Measurements from ENCODE around the gene RAB3GAP1. TPM values are rescaled to one million over a fixed set of nuclear protein-coding genes. Genes with fewer than 3 reads are reported as not detected.

The RAB3GAP1 gene
- total RNA-seq, result 77.1 and 79.9 TPM in 2 replicates

DNA sequence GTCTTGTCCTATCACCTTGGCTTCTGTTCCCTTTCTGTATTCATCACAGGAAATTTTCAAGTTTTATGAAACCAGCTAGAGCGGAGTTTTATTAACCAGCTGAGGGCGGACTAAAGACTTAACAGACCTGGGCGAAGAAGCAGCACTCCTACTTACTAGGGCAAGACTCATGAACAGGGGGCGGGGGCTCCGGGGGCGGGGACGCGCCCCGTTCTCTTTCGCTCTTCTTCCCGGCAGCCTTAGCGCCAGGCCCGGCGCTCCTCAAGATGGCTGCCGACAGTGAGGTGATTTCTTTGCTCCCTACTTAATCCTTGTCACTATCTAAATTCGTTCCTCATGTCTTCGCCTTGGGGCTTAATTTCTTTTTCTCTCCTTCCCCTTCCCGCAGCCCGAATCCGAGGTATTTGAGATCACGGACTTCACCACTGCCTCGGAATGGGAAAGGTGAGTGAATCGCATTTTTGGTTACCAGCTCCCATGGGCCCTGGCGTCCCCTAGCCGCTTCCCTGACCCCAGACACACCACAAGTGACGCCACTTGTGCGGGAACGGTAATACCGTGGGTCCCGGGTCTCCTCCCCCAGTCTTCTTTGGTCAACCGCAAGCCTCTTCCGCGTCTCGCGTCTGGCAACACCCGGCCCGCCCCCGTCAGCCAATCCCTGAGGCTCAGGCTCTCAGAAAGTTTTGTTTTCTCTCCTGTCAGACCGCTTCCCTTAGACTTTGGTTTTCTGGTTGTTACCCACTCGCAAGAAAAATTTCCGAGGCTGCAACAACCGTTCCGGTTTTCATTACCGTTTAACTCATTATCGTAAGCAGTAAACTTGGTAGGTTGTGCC, at the start of gene RAB3GAP1:
Gene RAB3GAP1 (plus strand): TSS at position 251 of the 835 bp plus-strand sequence. CDS start 16 bp downstream, at position 267.

DNA sequence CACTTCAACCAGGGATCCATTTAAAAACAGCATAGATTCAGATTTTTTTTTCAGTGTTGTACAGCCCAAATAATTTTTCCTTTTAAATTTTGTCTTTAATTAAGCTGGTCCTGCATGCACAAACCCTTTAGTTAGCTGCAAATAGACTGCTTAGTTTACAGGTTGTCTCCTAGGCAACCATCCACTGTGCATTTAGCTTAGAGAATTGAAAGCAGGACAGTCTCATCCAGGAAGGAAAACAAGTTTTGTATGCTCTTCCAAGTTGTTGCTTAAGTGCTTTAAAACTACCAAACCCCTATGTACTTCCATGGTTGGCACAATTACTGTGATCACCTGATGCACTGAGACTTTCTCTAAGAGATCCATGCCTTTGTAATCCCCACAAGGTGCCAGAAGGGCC, 4.8 kb upstream of the RAB3GAP1 start, which contains the start of gene MAP3K19:
Gene MAP3K19 (minus strand): TSS at position 148 of the 400 bp plus-strand sequence. CDS start 22,800 bp downstream, outside the sequence.

Small RNA genes within 50 kb of the gene (small RNA-seq; reads per million reads assigned to genes)
- gene SNORA40B, result not detected

Other genes with a start within 250 kb of the RAB3GAP1 start
- not detected in 2 replicates for gene ACMSD, start 213.7 kb upstream of the RAB3GAP1 start, total RNA-seq
- gene CCNT2, start 133.5 kb upstream of the RAB3GAP1 start, total RNA-seq, result 43.9 and 45.6 TPM in 2 replicates
- not detected in 2 replicates for gene MAP3K19, start 4.8 kb upstream of the RAB3GAP1 start, total RNA-seq